ENCODE data around the gene EEF1A1. TPM values are rescaled to one million over a fixed set of nuclear protein-coding genes. Genes with fewer than 3 reads are reported as not detected.
"Not testable (repeated sequence)": the region's sequence is repeated elsewhere in the genome, so short reads cannot be mapped to it uniquely, and the experiment has no call there.

Gene EEF1A1
- total RNA-seq (over 10,000 TPM in 4 of 9 donors, 1,000 to 10,000 TPM in 5; 7,361 to 13,514 (median 9,188) TPM), polyA plus RNA-seq (over 10,000 TPM in 1 of 3 donors, 1,000 to 10,000 TPM in 2; 7,921 to 10,048 (median 9,514) TPM)
- long read RNA-seq, donor 1, full-length matches to known transcripts, result 3,592 of 5,345 reads
- long read RNA-seq, donor 1, partial matches to known transcripts, result 1,417 of 5,345 reads
- long read RNA-seq, donor 1, other reads (novel, unspliced or antisense), result 336 of 5,345 reads
- long read RNA-seq, donor 2, full-length matches to known transcripts, result 2,328 of 3,824 reads
- long read RNA-seq, donor 2, partial matches to known transcripts, result 1,289 of 3,824 reads
- long read RNA-seq, donor 2, other reads (novel, unspliced or antisense), result 207 of 3,824 reads
- long read RNA-seq, donor 3, full-length matches to known transcripts, result 2,217 of 3,620 reads
- long read RNA-seq, donor 3, partial matches to known transcripts, result 1,178 of 3,620 reads
- long read RNA-seq, donor 3, other reads (novel, unspliced or antisense), result 225 of 3,620 reads
- long read RNA-seq, donor 4, full-length matches to known transcripts, result 4,475 of 4,807 reads
- long read RNA-seq, donor 4, partial matches to known transcripts, result 226 of 4,807 reads
- long read RNA-seq, donor 4, other reads (novel, unspliced or antisense), result 106 of 4,807 reads
- long read RNA-seq, donor 5, full-length matches to known transcripts, result 2,583 of 2,880 reads
- long read RNA-seq, donor 5, partial matches to known transcripts, result 267 of 2,880 reads
- long read RNA-seq, donor 5, other reads (novel, unspliced or antisense), result 30 of 2,880 reads
- long read RNA-seq, donor 6, full-length matches to known transcripts, result 5,794 of 6,078 reads
- long read RNA-seq, donor 6, partial matches to known transcripts, result 211 of 6,078 reads
- long read RNA-seq, donor 6, other reads (novel, unspliced or antisense), result 73 of 6,078 reads
- long read RNA-seq, donor 7, full-length matches to known transcripts, result 1,361 of 2,613 reads
- long read RNA-seq, donor 7, partial matches to known transcripts, result 1,123 of 2,613 reads
- long read RNA-seq, donor 7, other reads (novel, unspliced or antisense), result 129 of 2,613 reads
- long read RNA-seq, donor 8, full-length matches to known transcripts, result 3,739 of 5,685 reads
- long read RNA-seq, donor 8, partial matches to known transcripts, result 1,658 of 5,685 reads
- long read RNA-seq, donor 8, other reads (novel, unspliced or antisense), result 288 of 5,685 reads
- long read RNA-seq, donor 9, full-length matches to known transcripts, result 3,080 of 4,701 reads
- long read RNA-seq, donor 9, partial matches to known transcripts, result 1,307 of 4,701 reads
- long read RNA-seq, donor 9, other reads (novel, unspliced or antisense), result 314 of 4,701 reads
- long read RNA-seq, donor 10, full-length matches to known transcripts, result 650 of 1,408 reads
- long read RNA-seq, donor 10, partial matches to known transcripts, result 710 of 1,408 reads
- long read RNA-seq, donor 10, other reads (novel, unspliced or antisense), result 48 of 1,408 reads

- Histone ChIP-seq H3K36me3 (replicated peaks in 1 of 2) (peaks cover 0 to 40% of the 10 kb centered on the region in 2 donors), H3K27ac (peak within 1 kb of the TSS; percentile 99 to 100 (median 99)), H3K9me3 (replicated peaks in 1 of 3) (no peaks in the 10 kb centered on the region), H3K4me3 (peak within 1 kb of the TSS; percentile 83 to 94 (median 90)), H3K4me1 (replicated peaks in 1 of 2) (peaks cover 28 to 52% of the 10 kb centered on the region in 2 donors), H3K27me3 (no peaks in the 10 kb centered on the region)
- intact Hi-C loops (cut with DNase I), result loop anchor here (5.0 to 10.0 kb wide), 2 partner anchors 64 to 66 kb away; no protein-coding TSS in a partner anchor
- peak; percentile 100 for DNase-seq
- peak; percentile 100 for TF ChIP-seq POLR2A (IDR thresholded peaks at IDR 0.05)
- no peak for TF ChIP-seq CTCF (IDR thresholded peaks at IDR 0.05)
- 0 to 1% (median 0%) methylated on average over 16 to 53 of the region's 53 CpGs for WGBS, 4 donors
Measured at GRCh38 chr6:73520688-73521350, at the start of gene EEF1A1. Gene EEF1A1, minus strand, starts transcription at chr6:73521032. Its CDS starts 1,006 bp downstream, at chr6:73520026.

- no peaks in the 10 kb centered on the region for H3K36me3 ChIP-seq (replicated peaks in 1 of 2)
- TF ChIP-seq POLR2A (IDR thresholded peaks at IDR 0.05) (no peak), CTCF (IDR thresholded peaks at IDR 0.05) (no peak)
- 75 to 90% (median 82%) methylated on average over 5 of the region's 5 CpGs for WGBS, 4 donors
- intact Hi-C loops (cut with DNase I), result no loop called here
- H3K27me3 ChIP-seq, result no peaks in the 10 kb centered on the region
- no peak overlapping the region for H3K4me3 ChIP-seq
- H3K9me3 ChIP-seq (replicated peaks in 1 of 3), result no peaks in the 10 kb centered on the region
- peaks cover 0 to 4% of the 10 kb centered on the region in 2 donors for H3K4me1 ChIP-seq (replicated peaks in 1 of 2)
- DNase-seq, result no peak
- no peak overlapping the region for H3K27ac ChIP-seq
Measured at GRCh38 chr6:73569121-73569520, 48.3 kb upstream of the EEF1A1 start.

GRCh38 chr6:73566954-73567591 is 46.2 kb upstream of the EEF1A1 start:
- peak; percentile 29 to 80 (median 66) for DNase-seq
- H3K9me3 ChIP-seq (replicated peaks in 1 of 3), result no peaks in the 10 kb centered on the region
- H3K27ac ChIP-seq, result peak overlapping the region in 1 of 5 donors; percentile 63
- no peak overlapping the region for H3K4me3 ChIP-seq
- TF ChIP-seq CTCF (IDR thresholded peaks at IDR 0.05) (no peak), POLR2A (IDR thresholded peaks at IDR 0.05) (no peak)
- H3K36me3 ChIP-seq (replicated peaks in 1 of 2), result no peaks in the 10 kb centered on the region
- intact Hi-C loops (cut with DNase I), result no loop called here
- 68 to 70% (median 69%) methylated on average over 8 of the region's 8 CpGs for WGBS, 4 donors
- peaks cover 0 to 4% of the 10 kb centered on the region in 2 donors for H3K4me1 ChIP-seq (replicated peaks in 1 of 2)
- H3K27me3 ChIP-seq, result no peaks in the 10 kb centered on the region

GRCh38 chr6:73566486-73566871 is 45.6 kb upstream of the EEF1A1 start:
- H3K36me3 ChIP-seq (replicated peaks in 1 of 2); H3K9me3 ChIP-seq (replicated peaks in 1 of 3); H3K4me1 ChIP-seq (replicated peaks in 1 of 2); intact Hi-C loops (cut with DNase I); H3K27me3 ChIP-seq; H3K4me3 ChIP-seq; DNase-seq; H3K27ac ChIP-seq: not testable (repeated sequence)
- 87 to 98% (median 91%) methylated on average over 2 of the region's 2 CpGs for WGBS, 4 donors

Data from adrenal gland (tissue), 19 donors.